ENCODE data around the gene LY9.

DNA sequence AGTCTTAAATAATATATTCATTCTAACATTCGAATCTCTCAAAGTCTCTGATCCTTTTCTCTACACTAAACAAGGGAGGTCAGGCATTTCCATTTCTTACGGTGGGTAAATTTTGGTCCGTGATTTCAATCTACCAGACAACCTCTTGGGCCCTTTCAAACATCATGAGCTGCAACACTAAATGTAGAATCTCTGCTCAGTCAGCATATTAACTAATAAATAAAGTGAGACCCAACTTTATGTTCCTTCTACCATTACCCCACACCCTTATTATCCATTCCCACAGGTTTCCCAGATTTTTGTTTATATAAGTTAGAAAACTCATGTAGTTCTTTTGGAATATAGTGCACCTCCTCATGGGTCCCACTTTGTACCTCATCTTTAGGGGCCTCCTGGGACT lies 32.0 kb upstream of the LY9 start:
- TF ChIP-seq, protein P1, sequence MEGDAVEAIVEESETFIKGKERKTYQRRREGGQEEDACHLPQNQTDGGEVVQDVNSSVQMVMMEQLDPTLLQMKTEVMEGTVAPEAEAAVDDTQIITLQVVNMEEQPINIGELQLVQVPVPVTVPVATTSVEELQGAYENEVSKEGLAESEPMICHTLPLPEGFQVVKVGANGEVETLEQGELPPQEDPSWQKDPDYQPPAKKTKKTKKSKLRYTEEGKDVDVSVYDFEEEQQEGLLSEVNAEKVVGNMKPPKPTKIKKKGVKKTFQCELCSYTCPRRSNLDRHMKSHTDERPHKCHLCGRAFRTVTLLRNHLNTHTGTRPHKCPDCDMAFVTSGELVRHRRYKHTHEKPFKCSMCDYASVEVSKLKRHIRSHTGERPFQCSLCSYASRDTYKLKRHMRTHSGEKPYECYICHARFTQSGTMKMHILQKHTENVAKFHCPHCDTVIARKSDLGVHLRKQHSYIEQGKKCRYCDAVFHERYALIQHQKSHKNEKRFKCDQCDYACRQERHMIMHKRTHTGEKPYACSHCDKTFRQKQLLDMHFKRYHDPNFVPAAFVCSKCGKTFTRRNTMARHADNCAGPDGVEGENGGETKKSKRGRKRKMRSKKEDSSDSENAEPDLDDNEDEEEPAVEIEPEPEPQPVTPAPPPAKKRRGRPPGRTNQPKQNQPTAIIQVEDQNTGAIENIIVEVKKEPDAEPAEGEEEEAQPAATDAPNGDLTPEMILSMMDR (conservative IDR thresholded peaks at IDR 0.05), result no peak
- no peak for TF ChIP-seq ZFX (IDR thresholded peaks at IDR 0.05)

Data from C4-2B (cell line).